SK-N-SH (cell line): ENCODE data around the gene MAGEA9. TPM values are rescaled to one million over a fixed set of nuclear protein-coding genes. Genes with fewer than 3 reads are reported as not detected.

Experiments
- CTCF ChIA-PET: fragments of 300-600, 350-600 bp; formaldehyde crosslinking; extraction: SDS; loops from one replicate; lab custom pipeline; 2021; lab: Yijun Ruan, JAX
- POLR2A ChIA-PET: fragments of 350-600 bp; sonication (Branson Sonifier 250); formaldehyde crosslinking; extraction: SDS; loops from one replicate; lab custom pipeline; 2020; ENCODE audit warnings: antibody characterized with exemption, inconsistent platforms; lab: Yijun Ruan, JAX
- DNase-seq: peaks from one replicate; pipeline ENCODE4 v3.0.0; 2012
- H2AFZ ChIP-seq: fragments of 200-600 bp; sonication (generic); 2 replicates; pipeline ENCODE4 v1.8.1; 2016; ENCODE audit warnings: antibody characterized with exemption, mild to moderate bottlenecking, low read depth
- H3F3A ChIP-seq: fragments of 200-600 bp; sonication (generic); replicated peaks from 2 replicates; pipeline ENCODE3; 2016; ENCODE audit warnings: antibody characterized with exemption, mild to moderate bottlenecking; ENCODE audit not compliant: insufficient read depth
- H3K27ac ChIP-seq, 2 experiments: fragments of 200-500 bp in 1 of 2; fragments of 200-600 bp in 1 of 2; sonication (Bioruptor generic) in 1 of 2; sonication (generic), shearing (Covaris generic) in 1 of 2; 2 replicates each; pipeline versions ENCODE4 v1.5.1 to v1.6.1; 2014 to 2016; ENCODE audit warnings: low read depth in 2 of 2, inconsistent platforms in 1 of 2, low read length in 1 of 2, mild to moderate bottlenecking in 1 of 2, mixed read lengths in 1 of 2
- H3K27me3 ChIP-seq: fragments of 200-600 bp; sonication (generic), shearing (Covaris generic); 2 replicates; pipeline ENCODE4 v1.6.1; 2016; ENCODE audit warnings: mixed run types; ENCODE audit not compliant: insufficient read depth
- H3K36me3 ChIP-seq, 2 experiments: fragments of 200-500 bp in 1 of 2; fragments of 200-600 bp in 1 of 2; sonication (Bioruptor generic) in 1 of 2; sonication (generic) in 1 of 2; replicated peaks in 1 of 2; 2 replicates each; pipeline versions ENCODE3 to v1.5.1; 2014 to 2016; ENCODE audit warnings: low read length in 1 of 2, mild to moderate bottlenecking in 1 of 2; ENCODE audit not compliant: insufficient read depth in 2 of 2, control insufficient read depth in 1 of 2
- H3K4me1 ChIP-seq, 2 experiments: fragments of 200-500 bp in 1 of 2; fragments of 200-600 bp in 1 of 2; sonication (Bioruptor generic) in 1 of 2; sonication (generic), shearing (Covaris generic) in 1 of 2; 2 replicates each; pipeline versions ENCODE4 v1.5.1 to v1.6.1; 2014 to 2016; ENCODE audit warnings: low read depth in 1 of 2, low read length in 1 of 2, mixed run types in 1 of 2; ENCODE audit not compliant: insufficient read depth in 2 of 2, control insufficient read depth in 1 of 2
- H3K4me2 ChIP-seq: fragments of 200-600 bp; sonication (generic), shearing (Covaris generic); 2 replicates; pipeline ENCODE4 v1.6.1; 2017; ENCODE audit warnings: mixed run types
- H3K4me3 ChIP-seq, 2 experiments: fragments of 200-500 bp in 1 of 2; fragments of 200-600 bp in 1 of 2; sonication (Bioruptor generic) in 1 of 2; sonication (generic), shearing (Covaris generic) in 1 of 2; 2 replicates each; pipeline versions ENCODE4 v1.5.1 to v1.8.1; 2014 to 2016; ENCODE audit warnings: low read depth in 2 of 2, inconsistent platforms in 1 of 2, low read length in 1 of 2, mild to moderate bottlenecking in 1 of 2, mixed read lengths in 1 of 2, moderate library complexity in 1 of 2
- H3K79me2 ChIP-seq: fragments of 200-600 bp; sonication (generic); 2 replicates; pipeline ENCODE4 v1.8.1; 2017; ENCODE audit warnings: mild to moderate bottlenecking; ENCODE audit not compliant: insufficient read depth
- H3K9ac ChIP-seq: fragments of 200-600 bp; sonication (generic); 2 replicates; pipeline ENCODE4 v1.6.1; 2017; ENCODE audit warnings: mixed run types
- H3K9me2 ChIP-seq: fragments of 200-600 bp; sonication (generic); 2 replicates; pipeline ENCODE4 v1.6.1; 2017; ENCODE audit warnings: mixed run types
- H3K9me3 ChIP-seq: fragments of 200-600 bp; sonication (generic); 2 replicates; pipeline ENCODE4 v1.6.1; 2017; ENCODE audit warnings: mixed run types, mild to moderate bottlenecking, moderate library complexity
- H4K20me1 ChIP-seq: fragments of 200-600 bp; sonication (generic); 2 replicates; pipeline ENCODE4 v1.6.1; 2017; ENCODE audit warnings: mild to moderate bottlenecking, mixed run types; ENCODE audit not compliant: insufficient read depth
- CHD2 ChIP-seq: fragments of 150-350 bp; IDR thresholded peaks from 2 replicates; pipeline ENCODE4 v1.6.1; 2018; ENCODE audit warnings: low read length; ENCODE audit not compliant: partially characterized antibody
- ELF1 ChIP-seq: IDR thresholded peaks from 2 replicates; pipeline ENCODE4 v1.4.0; 2012
- EZH2phosphoT487 ChIP-seq: fragments of 200-600 bp; sonication (generic); IDR thresholded peaks from 2 replicates; pipeline ENCODE4 v1.6.1; 2017; ENCODE audit warnings: low read depth, mixed run types, mild to moderate bottlenecking, antibody characterized with exemption, moderate library complexity, borderline replicate concordance
- FOSL2 ChIP-seq: IDR thresholded peaks from 2 replicates; pipeline ENCODE4 v1.4.0; 2012; ENCODE audit warnings: low read depth, mild to moderate bottlenecking, moderate library complexity, borderline replicate concordance
- JUND ChIP-seq: IDR thresholded peaks from 2 replicates; pipeline ENCODE4 v1.4.0; 2012
- MXI1 ChIP-seq: IDR thresholded peaks from 2 replicates; pipeline ENCODE4 v1.6.1; 2012; ENCODE audit warnings: mild to moderate bottlenecking, low read depth, low read length, improper control_type of control experiment
- NFIC ChIP-seq: IDR thresholded peaks from 2 replicates; pipeline ENCODE4 v1.4.0; 2012; ENCODE audit warnings: borderline replicate concordance
- POLR2AphosphoS5 ChIP-seq: IDR thresholded peaks from 2 replicates; pipeline ENCODE4 v1.6.1; 2012; ENCODE audit warnings: low read depth, low read length
- RCOR1 ChIP-seq: fragments of 150-350 bp; IDR thresholded peaks from 2 replicates; pipeline ENCODE4 v1.6.1; 2017; ENCODE audit warnings: antibody characterized with exemption, low read length
- RXRA ChIP-seq: IDR thresholded peaks from 2 replicates; pipeline ENCODE4 v1.4.0; 2012; ENCODE audit warnings: low read depth, mild to moderate bottlenecking, borderline replicate concordance
- TEAD4 ChIP-seq: IDR thresholded peaks from 2 replicates; pipeline ENCODE4 v1.4.0; 2012; ENCODE audit warnings: mild to moderate bottlenecking, borderline replicate concordance; ENCODE audit not compliant: insufficient read depth
- YY1 ChIP-seq: IDR thresholded peaks from 2 replicates; pipeline ENCODE4 v1.4.0; 2012; ENCODE audit warnings: low read depth, mild to moderate bottlenecking
- ZBTB33 ChIP-seq: IDR thresholded peaks from 2 replicates; pipeline ENCODE4 v1.4.0; 2012; ENCODE audit warnings: low read depth, borderline replicate concordance
- polyA plus RNA-seq, 3 experiments: library from polyadenylated mRNA; depleted of rRNA; stranded (reverse); fragments of >200 nt; gene quantifications; 2 replicates each; pipeline ENCODE4 v1.2.3, GENCODE V29; 2012
- small RNA-seq, 7 experiments: library from RNA; depleted of rRNA; stranded (forward); fragments of <200 nt; gene quantifications; one replicate each; pipeline ENCODE3, GENCODE V24; 2012

MAGEA9 gene
- polyA plus RNA-seq, 1 of the 3 experiments (the other 2 are of a cell fraction): not detected

DNA sequence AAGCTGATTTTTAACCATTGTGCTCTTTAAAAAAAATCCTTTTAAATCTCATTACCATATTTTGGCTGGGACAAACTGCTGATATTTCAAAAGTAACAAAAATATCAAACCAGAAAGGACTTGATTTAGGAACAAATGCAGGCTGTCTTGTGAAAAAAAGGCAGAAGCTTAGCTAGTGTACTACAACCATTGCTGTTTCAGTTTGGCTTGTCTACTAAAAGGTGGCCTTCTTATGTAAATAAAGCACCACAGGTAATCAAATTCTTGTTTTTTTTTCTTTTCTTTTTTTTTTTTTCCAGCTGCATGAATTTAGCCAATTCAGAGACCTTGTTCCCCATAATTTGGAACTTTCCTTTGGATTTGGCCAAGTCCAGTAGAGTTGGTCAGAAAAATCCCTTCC lies 55.4 kb downstream of the MAGEA9 start:
- Histone ChIP-seq H3F3A (no peaks in the 10 kb centered on the region), H3K4me3 (no peak overlapping the region), H4K20me1 (no peaks in the 10 kb centered on the region), H3K79me2 (no peaks in the 10 kb centered on the region), H3K9me2 (no peaks in the 10 kb centered on the region)
- CTCF ChIA-PET: interaction anchor here (0.9 kb wide), 1 partner anchor 38 kb away, joined by 3 read pairs; no protein-coding TSS in a partner anchor
- TF ChIP-seq ZBTB33 (no peak), RXRA (no peak), POLR2AphosphoS5 (no peak), NFIC (no peak), EZH2phosphoT487 (no peak), JUND (no peak), FOSL2 (no peak), CHD2 (no peak), YY1 (no peak), MXI1 (no peak), ELF1 (no peak), RCOR1 (no peak), TEAD4 (no peak)
- TF ChIP-seq, all 33 proteins: peak for 0
- Histone ChIP-seq H2AFZ (no peak overlapping the region), H3K27ac (no peak overlapping the region), H3K4me2 (no peak overlapping the region), H3K9ac (no peak overlapping the region), H3K4me1 (no peaks in the 10 kb centered on the region), H3K27me3 (peaks cover 12% of the 10 kb centered on the region; the same call in 1 of the 2 replicates), H3K36me3 (no peaks in the 10 kb centered on the region), H3K9me3 (no peaks in the 10 kb centered on the region)
- POLR2A ChIA-PET: no interaction called here
- DNase-seq: no peak

Small RNA genes within 50 kb of the gene (small RNA-seq; reads per million reads assigned to genes)
- 0 reads per million in 7 experiments for gene AC244098.1
- 0 reads per million in 7 experiments for gene AC244098.2
- gene AC244098.3: 0 to 1.1 (median 0) reads per million in 7 experiments

Other genes starting within 250 kb of the MAGEA9 start
- 16.3 and 16.5 TPM in 2 replicates for gene EOLA1, start 240.9 kb upstream of the MAGEA9 start, polyA plus RNA-seq (2012; rRNA removed)
- not detected in 2 replicates for gene HSFX3, start 232.0 kb upstream of the MAGEA9 start, polyA plus RNA-seq (2012; rRNA removed)
- gene MAGEA9B, start 194.5 kb upstream of the MAGEA9 start, polyA plus RNA-seq (2012; rRNA removed): 0.37 and 0.38 TPM in 2 replicates
- gene HSFX2, start 186.6 kb upstream of the MAGEA9 start, polyA plus RNA-seq (2012; rRNA removed): 0.06 and 0.07 TPM in 2 replicates
- gene TMEM185A, start 150.1 kb upstream of the MAGEA9 start, polyA plus RNA-seq (2012; rRNA removed): 11.9 and 13.8 TPM in 2 replicates
- 0.03 and 0.06 TPM in 2 replicates for gene MAGEA11, start 69.9 kb upstream of the MAGEA9 start, polyA plus RNA-seq (2012; rRNA removed)
- gene HSFX1, start 7.9 kb upstream of the MAGEA9 start, polyA plus RNA-seq (2012; rRNA removed): 0.05 and 0.12 TPM in 2 replicates
- 0.15 and 0.20 TPM in 2 replicates for gene MAGEA8, start 99.3 kb downstream of the MAGEA9 start, polyA plus RNA-seq (2012; rRNA removed)
- not detected in 2 replicates for gene HSFX4, start 147.6 kb downstream of the MAGEA9 start, polyA plus RNA-seq (2012; rRNA removed)
- 43.4 and 45.2 TPM in 2 replicates for gene EOLA2, start 156.6 kb downstream of the MAGEA9 start, polyA plus RNA-seq (2012; rRNA removed)